NCI-H2107 treated with DMSO at 0.1 percent for 48 hours (cell line): ENCODE data around the gene KCNE1.
"Not testable (repeated sequence)": the region's sequence is repeated elsewhere in the genome, so short reads cannot be mapped to it uniquely, and the experiment has no call there.

Experiments
- DNase-seq: peaks from one replicate; lab custom pipeline; 2025; ENCODE audit not compliant: unreplicated experiment; lab: John Stamatoyannopoulos, UW

The KCNE1 gene

GRCh38 chr21:34511787-34512455 is at the start of gene KCNE1:
Gene KCNE1 (minus strand): TSS chr21:34512210. CDS start chr21:34449634, 62,576 bp downstream.
- no peak for DNase-seq

GRCh38 chr21:34561806-34562205 is 49.8 kb upstream of the KCNE1 start:
- no peak for DNase-seq

GRCh38 chr21:34560609-34561008 is 48.6 kb upstream of the KCNE1 start:
- DNase-seq = no peak

GRCh38 chr21:34560021-34560420 is 48.0 kb upstream of the KCNE1 start:
- no peak for DNase-seq

- DNase-seq = peak; percentile 41
Measured at GRCh38 chr21:34559089-34559631, 47.1 kb upstream of the KCNE1 start.

- peak; percentile 8 for DNase-seq
Measured at GRCh38 chr21:34558166-34558565, 46.2 kb upstream of the KCNE1 start.

- no peak for DNase-seq
Measured at GRCh38 chr21:34557261-34557660, 45.3 kb upstream of the KCNE1 start.

- not testable (repeated sequence) for DNase-seq
Measured at GRCh38 chr21:34554670-34555069, 42.7 kb upstream of the KCNE1 start.

GRCh38 chr21:34554227-34554626 is 42.2 kb upstream of the KCNE1 start:
- no peak for DNase-seq

GRCh38 chr21:34553151-34553952 is 41.3 kb upstream of the KCNE1 start:
- DNase-seq = no peak

GRCh38 chr21:34552360-34553098 is 40.5 kb upstream of the KCNE1 start:
- no peak for DNase-seq

- no peak for DNase-seq
Measured at GRCh38 chr21:34550182-34550799, 38.3 kb upstream of the KCNE1 start.

- no peak for DNase-seq
Measured at GRCh38 chr21:34548781-34549376, 36.9 kb upstream of the KCNE1 start.

- DNase-seq = no peak
Measured at GRCh38 chr21:34546542-34546941, 34.5 kb upstream of the KCNE1 start.

- DNase-seq = no peak
Measured at GRCh38 chr21:34545079-34545884, 33.3 kb upstream of the KCNE1 start.

GRCh38 chr21:34544032-34544496 is 32.1 kb upstream of the KCNE1 start:
- DNase-seq = peak; percentile 4

GRCh38 chr21:34543017-34543416 is 31.0 kb upstream of the KCNE1 start:
- DNase-seq = no peak

GRCh38 chr21:34540206-34540605 is 28.2 kb upstream of the KCNE1 start:
- DNase-seq = no peak

- no peak for DNase-seq
Measured at GRCh38 chr21:34537838-34538237, 25.8 kb upstream of the KCNE1 start.

- DNase-seq = no peak
Measured at GRCh38 chr21:34536820-34537219, 24.8 kb upstream of the KCNE1 start.
